HepG2 (cell line): ENCODE measurements around the gene PATL2. TPM values are rescaled to one million over a fixed set of nuclear protein-coding genes. Genes with fewer than 3 reads are reported as not detected.

Experiments
- ATAC-seq: fragments of 200-7000 bp; cut with Tn5 transposase; 3 replicates; pipeline ENCODE4 v1.9.1; 2020; ENCODE audit warnings: mild to moderate bottlenecking, moderate library complexity
- BruUV-seq: library from RNA; stranded (reverse); fragments of 400-500 nt; replicated peaks from 2 replicates; lab custom pipeline; 2021; lab: Mats Ljungman, UMichigan
- CTCF ChIA-PET: fragments of 300-600 bp; formaldehyde crosslinking; extraction: SDS; loops from one replicate; lab custom pipeline; 2021; ENCODE audit warnings: low total read pairs, inconsistent platforms, low intra/inter-chr PET ratio; lab: Yijun Ruan, JAX
- POLR2A ChIA-PET: fragments of 350-600 bp; sonication (Branson Sonifier 250); formaldehyde crosslinking; loops from one replicate; lab custom pipeline; 2020; ENCODE audit warnings: antibody characterized with exemption, inconsistent platforms; lab: Yijun Ruan, JAX
- DNase-seq: peaks from one replicate; pipeline ENCODE4 v3.0.0-alpha.2; 2015; ENCODE audit warnings: low spot score
- FAIRE-seq: peaks from 3 replicates; lab custom pipeline; 2011; peaks lifted over from hg19 to GRCh38; lab: Jason Lieb, UNC
- H2AFZ ChIP-seq: one replicate; pipeline ENCODE4 v1.6.1; 2011; ENCODE audit warnings: low read length, inconsistent platforms
- H3K27ac ChIP-seq: fragments of 300-600 bp; 3 replicates; pipeline ENCODE4 v1.8.0; 2011; ENCODE audit warnings: mixed run types, mild to moderate bottlenecking, mixed read lengths, low read length, inconsistent platforms; ENCODE audit not compliant: insufficient read depth; ENCODE audit errors: extremely low read length
- H3K27me3 ChIP-seq, 2 experiments: fragments of 200-600 bp in 1 of 2; 2 replicates in 1 of 2; 3 replicates in 1 of 2; pipeline versions ENCODE4 v1.6.0 to v1.8.0; 2011; ENCODE audit warnings: low read length in 2 of 2, mild to moderate bottlenecking in 2 of 2, moderate library complexity in 2 of 2, inconsistent platforms in 1 of 2; ENCODE audit not compliant: insufficient read depth in 2 of 2, control insufficient read depth in 1 of 2
- H3K36me3 ChIP-seq, 2 experiments: fragments of 200-600 bp in 1 of 2; replicated peaks in 1 of 2; 2 replicates in 1 of 2; 3 replicates in 1 of 2; pipeline versions ENCODE4 v1.5.1 to v1.8.0; 2011; ENCODE audit warnings: low read length in 2 of 2, inconsistent platforms in 1 of 2; ENCODE audit not compliant: insufficient read depth in 2 of 2, control insufficient read depth in 1 of 2
- H3K4me1 ChIP-seq: 2 replicates; pipeline ENCODE4 v1.5.1; 2012; ENCODE audit warnings: low read length, inconsistent platforms; ENCODE audit not compliant: insufficient read depth
- H3K4me2 ChIP-seq: 2 replicates; pipeline ENCODE4 v1.6.0; 2011; ENCODE audit warnings: low read depth, low read length, inconsistent platforms
- H3K4me3 ChIP-seq, 3 experiments: fragments of 200-600 bp in 1 of 3; sonication (generic), shearing (Covaris generic) in 1 of 3; replicated peaks in 1 of 3; 2 replicates each; pipeline ENCODE4 v1.5.1; 2011 to 2016; ENCODE audit warnings: low read length in 3 of 3, inconsistent platforms in 2 of 3, low read depth in 2 of 3, mild to moderate bottlenecking in 2 of 3, control low read depth in 1 of 3, mixed read lengths in 1 of 3; ENCODE audit not compliant: insufficient read depth in 1 of 3
- H3K79me2 ChIP-seq: one replicate; pipeline ENCODE4 v1.6.1; 2011; ENCODE audit warnings: low read length, inconsistent platforms; ENCODE audit not compliant: insufficient read depth
- H3K9ac ChIP-seq: 2 replicates; pipeline ENCODE4 v1.6.0; 2011; ENCODE audit warnings: mild to moderate bottlenecking, low read depth, low read length, inconsistent platforms; ENCODE audit not compliant: insufficient read depth
- H3K9me3 ChIP-seq: 2 replicates; pipeline ENCODE4 v1.5.1; 2012; ENCODE audit warnings: mild to moderate bottlenecking, low read length
- H4K20me1 ChIP-seq: 2 replicates; pipeline ENCODE4 v1.6.0; 2011; ENCODE audit warnings: inconsistent platforms, mild to moderate bottlenecking, low read length, moderate library complexity; ENCODE audit not compliant: insufficient read depth
- CEBPB ChIP-seq: IDR thresholded peaks from 2 replicates; pipeline ENCODE4 v1.6.1; 2011; ENCODE audit warnings: low read depth, low read length, improper control_type of control experiment, borderline replicate concordance
- GATAD2A ChIP-seq: IDR thresholded peaks from 2 replicates; pipeline ENCODE4 v1.6.1; 2016
- GFI1 ChIP-seq: sonication (generic); formaldehyde crosslinking; IDR thresholded peaks from 2 replicates; pipeline ENCODE4 v1.5.0; 2020; ENCODE audit warnings: missing genetic modification reagents, mild to moderate bottlenecking, borderline replicate concordance
- KDM1A ChIP-seq: IDR thresholded peaks from 2 replicates; pipeline ENCODE4 v1.6.1; 2016; ENCODE audit warnings: missing compliant biosample characterization
- NR2C2 ChIP-seq: sonication (generic); formaldehyde crosslinking; IDR thresholded peaks from 2 replicates; pipeline ENCODE4 v1.4.0; 2020; ENCODE audit warnings: missing genetic modification reagents, mild to moderate bottlenecking, moderate library complexity, borderline replicate concordance
- PATZ1 ChIP-seq: sonication (generic); formaldehyde crosslinking; IDR thresholded peaks from 2 replicates; pipeline ENCODE4 v1.4.0; 2020; ENCODE audit warnings: missing genetic modification reagents
- RCOR2 ChIP-seq: IDR thresholded peaks from 2 replicates; pipeline ENCODE4 v1.6.1; 2016; ENCODE audit warnings: missing biosample characterization, missing genetic modification reagents
- REPIN1 ChIP-seq: sonication (generic); formaldehyde crosslinking; IDR thresholded peaks from 2 replicates; pipeline ENCODE4 v1.8.0; 2022; ENCODE audit warnings: missing genetic modification reagents, low read depth, mild to moderate bottlenecking, borderline replicate concordance
- SP2 ChIP-seq: sonication (generic); formaldehyde crosslinking; IDR thresholded peaks from 2 replicates; pipeline ENCODE4 v1.5.1; 2020; ENCODE audit warnings: mild to moderate bottlenecking, missing genetic modification reagents
- ZKSCAN1 ChIP-seq: fragments of 150-350 bp; IDR thresholded peaks from 2 replicates; pipeline ENCODE4 v1.6.1; 2014; ENCODE audit warnings: low read length
- ZMYM3 ChIP-seq: sonication (generic); formaldehyde crosslinking; IDR thresholded peaks from 2 replicates; pipeline ENCODE4 v1.5.1; 2020; ENCODE audit warnings: mild to moderate bottlenecking, missing genetic modification reagents
- ZNF143 ChIP-seq: sonication (generic); formaldehyde crosslinking; IDR thresholded peaks from 2 replicates; pipeline ENCODE4 v1.4.0; 2020; ENCODE audit warnings: missing genetic modification reagents
- ZNF24 ChIP-seq: fragments of 450-650 bp; IDR thresholded peaks from 2 replicates; pipeline ENCODE4 v1.6.1; 2017; ENCODE audit warnings: antibody characterized with exemption, mild to moderate bottlenecking
- ZNF547 ChIP-seq: sonication (generic); formaldehyde crosslinking; IDR thresholded peaks from 2 replicates; pipeline ENCODE4 v1.5.1; 2020; ENCODE audit warnings: mild to moderate bottlenecking, missing genetic modification reagents
- ZNF577 ChIP-seq: sonication (generic); formaldehyde crosslinking; IDR thresholded peaks from 2 replicates; pipeline ENCODE4 v1.4.0; 2020; ENCODE audit warnings: mild to moderate bottlenecking, low read depth, missing genetic modification reagents, borderline replicate concordance
- WGBS: methylation state at CpG from one replicate; pipeline ENCODE4 v1.1.6; 2017; ENCODE audit warnings: low lambda C conversion rate; 5-methylcytosine and 5-hydroxymethylcytosine counted together
- in situ Hi-C: cut with HindIII; loops from 2 replicates; pipeline ENCODE4 v1.10.0; 2017; ENCODE audit warnings: low pct_unique_long_range_greater_than_20kb; ENCODE audit not compliant: extremely low pct_ligation_motif_present
- intact Hi-C: fragments of 100-400 bp; cut with micrococcal nuclease; formaldehyde crosslinking; loops from one replicate; pipeline ENCODE4 v1.10.0; 2022; ENCODE audit not compliant: unreplicated experiment
- polyA plus RNA-seq, 8 experiments: library from polyadenylated mRNA; depleted of rRNA in 3 of 8; stranded (reverse) in 7 of 8; unstranded in 1 of 8; fragments of >200 nt; fragmentation: Illumina TruSeq in 4 of 8; extraction: Trizol in 4 of 8; gene quantifications; 2 replicates each; pipeline versions ENCODE4 v1.2.1 to v1.2.3, GENCODE V29; 2011 to 2016; ENCODE audit warnings: low read depth in 4 of 8, missing spikeins in 1 of 8, mixed read lengths in 1 of 8; ENCODE audit not compliant: insufficient read depth in 1 of 8
- total RNA-seq, 5 experiments: library from RNA; depleted of rRNA; stranded (reverse); fragments of >200 nt; fragmentation: Illumina TruSeq; extraction: Trizol; gene quantifications; 2 replicates each; pipeline ENCODE4 v1.2.3, GENCODE V29; 2016; ENCODE audit warnings: low read depth in 1 of 5
- TF ChIP-seq, protein P1 (sequence below): sonication (generic); formaldehyde crosslinking; conservative IDR thresholded peaks from 2 replicates; pipeline ENCODE4 v1.4.0; 2020; ENCODE audit warnings: missing genetic modification reagents
- TF ChIP-seq, protein P2 (sequence below), 2 experiments: sonication (generic) in 1 of 2; formaldehyde crosslinking in 1 of 2; IDR thresholded peaks; 2 replicates each; pipeline versions ENCODE4 v1.4.0 to v1.6.1; 2018 to 2020; ENCODE audit warnings: missing genetic modification reagents in 2 of 2, borderline replicate concordance in 1 of 2, low read depth in 1 of 2, mild to moderate bottlenecking in 1 of 2, missing biosample characterization in 1 of 2

Gene PATL2
- total and polyA plus RNA-seq, 2 of the 13 experiments (the other 11 are each of a cell fraction or from before 2014, with no cell fraction given) = 0.15 to 0.53 TPM

GRCh38 chr15:44710236-44711095, 657 bp downstream of the PATL2 start:
- H3K9me3 ChIP-seq = no peaks in the 10 kb centered on the region
- H2AFZ ChIP-seq = peak overlapping the region; percentile 94
- H4K20me1 ChIP-seq = peaks cover 17% of the 10 kb centered on the region; the same call in 1 of the 2 replicates
- H3K4me1 ChIP-seq = peaks cover 36% of the 10 kb centered on the region
- ChIA-PET CTCF (no interaction called here), POLR2A (interaction anchor here (1.0 to 6.6 kb wide), 11 partner anchors 11 to 377 kb away, joined by 3 to 157 read pairs (median 9); partner anchors contain the start of genes EIF3J, SPG11 and TRIM69)
- H3K9ac ChIP-seq = peak overlapping the region; percentile 94
- H3K79me2 ChIP-seq = peaks cover 39% of the 10 kb centered on the region
- DNase-seq (no peak), FAIRE-seq (no peak), ATAC-seq (no peak)
- WGBS = 31% methylated on average over 11 of the region's 11 CpGs
- peak overlapping the region; percentile 88 for H3K4me2 ChIP-seq
- H3K4me3 ChIP-seq = peak overlapping the region; percentile 85 to 99 (median 96)
- in situ Hi-C loops = no loop called here
- no peaks in the 10 kb centered on the region; a peak in 1 of 5 replicates for H3K27me3 ChIP-seq
- TSS peak; percentile 70 for BruUV-seq
- peaks cover 0 to 7% of the 10 kb centered on the region in 2 experiments; a peak in 1 of 5 replicates for H3K36me3 ChIP-seq
- H3K27ac ChIP-seq = peak overlapping the region; percentile 96
- intact Hi-C loops = loop anchor here (1.0 to 2.0 kb wide), 3 partner anchors 18 to 48 kb away; partner anchors contain the start of gene SPG11
- TF ChIP-seq REPIN1 (no peak), NR2C2 (CRISPR knock-in tag) (peak; percentile 4; the same call in 1 of the 2 replicates), RCOR2 (CRISPR knock-in tag) (peak; percentile 63; the same call in 1 of the 2 replicates), GATAD2A (CRISPR knock-in tag) (0 out of 2 replicates have a peak, but pooled peaks have one; percentile 7), ZMYM3 (CRISPR knock-in tag) (peak; percentile 34; the same call in 1 of the 2 replicates), ZKSCAN1 (peak; percentile 99), ZNF24 (peak; percentile 89), ZNF143 (CRISPR knock-in tag) (no peak), KDM1A (CRISPR knock-in tag) (peak; percentile 62; the same call in 1 of the 2 replicates), CEBPB (no peak), SP2 (CRISPR knock-in tag) (0 out of 2 replicates have a peak, but pooled peaks have one; percentile 7), ZNF577 (CRISPR knock-in tag) (no peak), PATZ1 (CRISPR knock-in tag) (peak; percentile 44; the same call in 1 of the 2 replicates), ZNF547 (CRISPR knock-in tag) (no peak), GFI1 (CRISPR knock-in tag) (0 out of 2 replicates have a peak, but pooled peaks have one; percentile 7)
- TF ChIP-seq, protein P1, sequence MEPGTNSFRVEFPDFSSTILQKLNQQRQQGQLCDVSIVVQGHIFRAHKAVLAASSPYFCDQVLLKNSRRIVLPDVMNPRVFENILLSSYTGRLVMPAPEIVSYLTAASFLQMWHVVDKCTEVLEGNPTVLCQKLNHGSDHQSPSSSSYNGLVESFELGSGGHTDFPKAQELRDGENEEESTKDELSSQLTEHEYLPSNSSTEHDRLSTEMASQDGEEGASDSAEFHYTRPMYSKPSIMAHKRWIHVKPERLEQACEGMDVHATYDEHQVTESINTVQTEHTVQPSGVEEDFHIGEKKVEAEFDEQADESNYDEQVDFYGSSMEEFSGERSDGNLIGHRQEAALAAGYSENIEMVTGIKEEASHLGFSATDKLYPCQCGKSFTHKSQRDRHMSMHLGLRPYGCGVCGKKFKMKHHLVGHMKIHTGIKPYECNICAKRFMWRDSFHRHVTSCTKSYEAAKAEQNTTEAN = no peak
- TF ChIP-seq, protein P2, sequence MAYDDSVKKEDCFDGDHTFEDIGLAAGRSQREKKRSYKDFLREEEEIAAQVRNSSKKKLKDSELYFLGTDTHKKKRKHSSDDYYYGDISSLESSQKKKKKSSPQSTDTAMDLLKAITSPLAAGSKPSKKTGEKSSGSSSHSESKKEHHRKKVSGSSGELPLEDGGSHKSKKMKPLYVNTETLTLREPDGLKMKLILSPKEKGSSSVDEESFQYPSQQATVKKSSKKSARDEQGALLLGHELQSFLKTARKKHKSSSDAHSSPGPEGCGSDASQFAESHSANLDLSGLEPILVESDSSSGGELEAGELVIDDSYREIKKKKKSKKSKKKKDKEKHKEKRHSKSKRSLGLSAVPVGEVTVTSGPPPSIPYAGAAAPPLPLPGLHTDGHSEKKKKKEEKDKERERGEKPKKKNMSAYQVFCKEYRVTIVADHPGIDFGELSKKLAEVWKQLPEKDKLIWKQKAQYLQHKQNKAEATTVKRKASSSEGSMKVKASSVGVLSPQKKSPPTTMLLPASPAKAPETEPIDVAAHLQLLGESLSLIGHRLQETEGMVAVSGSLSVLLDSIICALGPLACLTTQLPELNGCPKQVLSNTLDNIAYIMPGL (CRISPR knock-in tag; IDR thresholded peaks at IDR 0.05; ENCODE audit: borderline replicate concordance in 1 of 2, low read depth in 1 of 2) = peak in 1 of 2 experiments; percentile 44; a peak in 1 of 4 replicates
